H1 (cell line): ENCODE results near the gene TAMALIN. TPM values are rescaled to one million over a fixed set of nuclear protein-coding genes. Genes with fewer than 3 reads are reported as not detected.

ENCODE experiments used
- CTCF ChIA-PET: fragments of 300-600 bp; sonication (Branson Sonifier 250); formaldehyde crosslinking; loops from one replicate; lab custom pipeline; 2021; ENCODE audit not compliant: partially characterized antibody; lab: Charles Lee
- POLR2A ChIA-PET: fragments of 300-600 bp; sonication (Branson Sonifier 250); formaldehyde crosslinking; loops from one replicate; lab custom pipeline; 2021; ENCODE audit warnings: inconsistent platforms; ENCODE audit not compliant: partially characterized antibody; lab: Charles Lee
- DNase-seq, 2 experiments: peaks; one replicate each; pipeline versions ENCODE4 v3.0.0 to v3.0.0-alpha.2; 2010 to 2022; ENCODE audit warnings: low spot score in 2 of 2, low read depth in 1 of 2, mixed read lengths in 1 of 2
- FAIRE-seq: peaks from 2 replicates; lab custom pipeline; 2011; peaks lifted over from hg19 to GRCh38; lab: Jason Lieb, UNC
- H2AFZ ChIP-seq: 2 replicates; pipeline ENCODE4 v1.8.1; 2012; ENCODE audit warnings: low read length, inconsistent platforms
- H2AK5ac ChIP-seq: 2 replicates; pipeline ENCODE4 v1.6.1; 2013; ENCODE audit warnings: low read depth, low read length
- H2BK120ac ChIP-seq: replicated peaks from 2 replicates; pipeline ENCODE3; 2013; ENCODE audit warnings: low read depth, low read length, inconsistent platforms
- H2BK12ac ChIP-seq: 2 replicates; pipeline ENCODE4 v1.6.1; 2013; ENCODE audit warnings: low read depth, low read length
- H2BK15ac ChIP-seq: 2 replicates; pipeline ENCODE4 v1.6.1; 2013; ENCODE audit warnings: low read length
- H2BK20ac ChIP-seq: 2 replicates; pipeline ENCODE4 v1.6.1; 2013; ENCODE audit warnings: low read length
- H2BK5ac ChIP-seq: 2 replicates; pipeline ENCODE4 v1.6.1; 2013; ENCODE audit warnings: low read depth, low read length
- H3K14ac ChIP-seq: 2 replicates; pipeline ENCODE4 v1.6.1; 2013; ENCODE audit warnings: inconsistent platforms; ENCODE audit not compliant: insufficient read length
- H3K18ac ChIP-seq: 2 replicates; pipeline ENCODE4 v1.6.1; 2013; ENCODE audit warnings: low read length; ENCODE audit errors: extremely low read depth
- H3K23ac ChIP-seq: 2 replicates; pipeline ENCODE4 v1.6.1; 2013; ENCODE audit warnings: inconsistent platforms; ENCODE audit not compliant: insufficient read length
- H3K23me2 ChIP-seq: 2 replicates; pipeline ENCODE4 v1.6.1; 2013; ENCODE audit warnings: low read depth, low read length
- H3K27ac ChIP-seq: 2 replicates; pipeline ENCODE4 v1.6.1; 2011; ENCODE audit warnings: low read depth, low read length, inconsistent platforms
- H3K27me3 ChIP-seq, 4 experiments: replicated peaks in 1 of 4; 1 replicate in 1 of 4; 2 replicates in 3 of 4; pipeline versions ENCODE4 v1.6.1 to v1.8.1; 2011 to 2013; ENCODE audit warnings: low read length in 3 of 4, mild to moderate bottlenecking in 3 of 4, inconsistent platforms in 2 of 4, mixed read lengths in 2 of 4, moderate library complexity in 1 of 4; ENCODE audit not compliant: control insufficient read depth in 3 of 4, insufficient read depth in 3 of 4; ENCODE audit errors: extremely low read depth in 1 of 4
- H3K36me3 ChIP-seq, 4 experiments: 2 replicates each; pipeline versions ENCODE4 v1.6.1 to v1.8.1; 2011 to 2013; ENCODE audit warnings: mild to moderate bottlenecking in 4 of 4, low read length in 3 of 4, moderate library complexity in 2 of 4, control low read depth in 1 of 4, inconsistent platforms in 1 of 4; ENCODE audit not compliant: insufficient read depth in 4 of 4, control insufficient read depth in 2 of 4
- H3K4ac ChIP-seq: replicated peaks from 2 replicates; pipeline ENCODE3; 2013; ENCODE audit warnings: low read length, low read depth, mixed read lengths, inconsistent platforms; ENCODE audit not compliant: insufficient read length
- H3K4me1 ChIP-seq, 4 experiments: replicated peaks in 1 of 4; 1 replicate in 1 of 4; 2 replicates in 3 of 4; pipeline versions ENCODE4 v1.6.1 to v1.8.1; 2011 to 2013; ENCODE audit warnings: low read length in 3 of 4, inconsistent platforms in 2 of 4, mixed read lengths in 1 of 4; ENCODE audit not compliant: insufficient read depth in 4 of 4, control insufficient read depth in 3 of 4
- H3K4me2 ChIP-seq, 2 experiments: 2 replicates each; pipeline versions ENCODE4 v1.6.1 to v1.8.1; 2011 to 2013; ENCODE audit warnings: low read depth in 2 of 2, low read length in 2 of 2, control low read depth in 1 of 2, inconsistent platforms in 1 of 2, mild to moderate bottlenecking in 1 of 2; ENCODE audit not compliant: insufficient read depth in 1 of 2
- H3K4me3 ChIP-seq, 4 experiments: fragments of 200-600, 300-600 bp in 1 of 4; sonication (generic), shearing (Covaris generic), sonication (Bioruptor Twin) in 1 of 4; 2 replicates each; pipeline versions ENCODE4 v1.5.1 to v1.8.1; 2011 to 2016; ENCODE audit warnings: low read length in 4 of 4, low read depth in 3 of 4, control low read depth in 2 of 4, inconsistent platforms in 2 of 4, mild to moderate bottlenecking in 2 of 4, mixed read lengths in 1 of 4, moderate library complexity in 1 of 4; ENCODE audit not compliant: insufficient read depth in 2 of 4; ENCODE audit errors: extremely low read depth in 1 of 4
- H3K56ac ChIP-seq: replicated peaks from 2 replicates; pipeline ENCODE3; 2013; ENCODE audit warnings: low read depth, mild to moderate bottlenecking, mixed read lengths, low read length, inconsistent platforms; ENCODE audit not compliant: insufficient read length
- H3K79me1 ChIP-seq: 2 replicates; pipeline ENCODE4 v1.6.1; 2013; ENCODE audit warnings: low read depth, low read length, control low read depth
- H3K79me2 ChIP-seq, 2 experiments: 2 replicates each; pipeline versions ENCODE4 v1.6.1 to v1.8.1; 2012 to 2013; ENCODE audit warnings: low read length in 2 of 2, mild to moderate bottlenecking in 2 of 2, inconsistent platforms in 1 of 2; ENCODE audit not compliant: insufficient read depth in 2 of 2, control insufficient read depth in 1 of 2
- H3K9ac ChIP-seq, 4 experiments: replicated peaks in 1 of 4; 1 replicate in 1 of 4; 2 replicates in 3 of 4; pipeline versions ENCODE4 v1.6.1 to v1.8.1; 2011 to 2013; ENCODE audit warnings: low read depth in 3 of 4, low read length in 3 of 4, control low read depth in 2 of 4, mild to moderate bottlenecking in 2 of 4, moderate library complexity in 2 of 4, inconsistent platforms in 1 of 4; ENCODE audit errors: extremely low read depth in 1 of 4
- H3K9me3 ChIP-seq, 2 experiments: 2 replicates each; pipeline versions ENCODE4 v1.6.1 to v1.8.1; 2012 to 2013; ENCODE audit warnings: mild to moderate bottlenecking in 2 of 2, moderate library complexity in 2 of 2, control low read depth in 1 of 2, inconsistent platforms in 1 of 2, low read depth in 1 of 2, low read length in 1 of 2, mixed read lengths in 1 of 2; ENCODE audit not compliant: insufficient read depth in 2 of 2
- H4K20me1 ChIP-seq, 2 experiments: replicated peaks in 1 of 2; 2 replicates each; pipeline versions ENCODE3 to v1.8.1; 2011 to 2013; ENCODE audit warnings: inconsistent platforms in 2 of 2, low read length in 2 of 2, mild to moderate bottlenecking in 1 of 2; ENCODE audit not compliant: insufficient read depth in 2 of 2, control insufficient read depth in 1 of 2
- H4K5ac ChIP-seq: 2 replicates; pipeline ENCODE4 v1.6.1; 2013; ENCODE audit warnings: low read length, low read depth, mixed read lengths, inconsistent platforms; ENCODE audit not compliant: insufficient read length
- H4K8ac ChIP-seq: 2 replicates; pipeline ENCODE4 v1.8.0; 2013; ENCODE audit warnings: mild to moderate bottlenecking, moderate library complexity, low read length, inconsistent platforms; ENCODE audit not compliant: insufficient read depth; ENCODE audit errors: extremely low read depth
- H4K91ac ChIP-seq: replicated peaks from 2 replicates; pipeline ENCODE3; 2013; ENCODE audit warnings: low read length, mixed read lengths, inconsistent platforms; ENCODE audit not compliant: insufficient read length
- CREB1 ChIP-seq: IDR thresholded peaks from 2 replicates; pipeline ENCODE4 v1.6.1; 2012; ENCODE audit warnings: inconsistent platforms
- CTCF ChIP-seq, 3 experiments: IDR thresholded peaks; 1 replicate in 2 of 3; 2 replicates in 1 of 3; pipeline versions ENCODE4 v1.5.1 to v1.6.1; 2011; ENCODE audit warnings: low read length in 3 of 3, mild to moderate bottlenecking in 3 of 3, inconsistent platforms in 2 of 3, low read depth in 1 of 3, moderate library complexity in 1 of 3; ENCODE audit not compliant: insufficient read depth in 1 of 3; ENCODE audit errors: control extremely low read depth in 1 of 3
- NANOG ChIP-seq: IDR thresholded peaks from 2 replicates; pipeline ENCODE4 v1.6.1; 2011; ENCODE audit warnings: low read length, low read depth, mild to moderate bottlenecking, inconsistent platforms; ENCODE audit not compliant: insufficient read depth, poor library complexity, severe bottlenecking
- PHF8 ChIP-seq: fragments of 200-600 bp; sonication (generic); conservative IDR thresholded peaks from 2 replicates; pipeline ENCODE4 v1.7.1; 2012; ENCODE audit warnings: low read depth, mild to moderate bottlenecking, inconsistent platforms, low read length, moderate library complexity
- POLR2A ChIP-seq, 2 experiments: IDR thresholded peaks; 1 replicate in 1 of 2; 2 replicates in 1 of 2; pipeline ENCODE4 v1.6.1; 2011; ENCODE audit warnings: low read depth in 2 of 2, low read length in 2 of 2, mild to moderate bottlenecking in 2 of 2; ENCODE audit errors: control extremely low read depth in 1 of 2
- RXRA ChIP-seq: IDR thresholded peaks from 2 replicates; pipeline ENCODE4 v1.6.1; 2011; ENCODE audit warnings: low read depth, mild to moderate bottlenecking, low read length, moderate library complexity; ENCODE audit not compliant: insufficient read depth
- SP2 ChIP-seq: IDR thresholded peaks from 2 replicates; pipeline ENCODE4 v1.6.1; 2012; ENCODE audit warnings: mild to moderate bottlenecking, low read length, inconsistent platforms
- SRF ChIP-seq: IDR thresholded peaks from 2 replicates; pipeline ENCODE4 v1.6.1; 2011; ENCODE audit warnings: mild to moderate bottlenecking, low read depth, low read length, moderate library complexity
- WGBS, 2 experiments: shearing (Covaris generic) in 1 of 2; methylation state at CpG; one replicate each; pipeline versions ENCODE4 v1.1.6 to v1.1.7; 2013 to 2015; ENCODE audit warnings: low lambda C conversion rate in 2 of 2, mixed read lengths in 2 of 2, inconsistent platforms in 1 of 2, low coverage in 1 of 2, missing lambda C conversion rate in 1 of 2; ENCODE audit not compliant: insufficient replicate concordance in 2 of 2, insufficient coverage in 1 of 2, insufficient read length in 1 of 2; ENCODE audit errors: extremely low coverage in 1 of 2, missing lambda C conversion rate in 1 of 2; 5-methylcytosine and 5-hydroxymethylcytosine counted together
- polyA plus RNA-seq, 7 experiments: library from polyadenylated mRNA; depleted of rRNA in 3 of 7; stranded (reverse) in 5 of 7; unstranded in 2 of 7; fragments of >200 nt in 5 of 7; fragments of 200-250 nt in 2 of 7; gene quantifications; 1 replicate in 5 of 7; 2 replicates in 1 of 7; 4 replicates in 1 of 7; pipeline versions ENCODE4 v1.2.1 to v1.2.3, GENCODE V29; 2011 to 2013; ENCODE audit warnings: missing spikeins in 2 of 7, mixed read lengths in 2 of 7
- total RNA-seq: library from RNA; stranded (reverse); fragmentation: NEBNext Ultra II Directional; extraction: Animal tissue kit (Norgen Biotek cat#: 25700); gene quantifications from 2 replicates; pipeline ENCODE4 v1.2.1, GENCODE V29; 2021
- TF ChIP-seq, protein P1 (sequence below): IDR thresholded peaks from 2 replicates; pipeline ENCODE4 v1.6.1; 2012; ENCODE audit warnings: inconsistent platforms
- TF ChIP-seq, protein P2 (sequence below): IDR thresholded peaks from 2 replicates; pipeline ENCODE4 v1.6.1; 2012; ENCODE audit warnings: inconsistent platforms

The TAMALIN gene
- total and polyA plus RNA-seq, 2 of the 8 experiments (the other 6 are each of a cell fraction or from before 2014, with no cell fraction given): 2.6 to 4.9 TPM

DNA sequence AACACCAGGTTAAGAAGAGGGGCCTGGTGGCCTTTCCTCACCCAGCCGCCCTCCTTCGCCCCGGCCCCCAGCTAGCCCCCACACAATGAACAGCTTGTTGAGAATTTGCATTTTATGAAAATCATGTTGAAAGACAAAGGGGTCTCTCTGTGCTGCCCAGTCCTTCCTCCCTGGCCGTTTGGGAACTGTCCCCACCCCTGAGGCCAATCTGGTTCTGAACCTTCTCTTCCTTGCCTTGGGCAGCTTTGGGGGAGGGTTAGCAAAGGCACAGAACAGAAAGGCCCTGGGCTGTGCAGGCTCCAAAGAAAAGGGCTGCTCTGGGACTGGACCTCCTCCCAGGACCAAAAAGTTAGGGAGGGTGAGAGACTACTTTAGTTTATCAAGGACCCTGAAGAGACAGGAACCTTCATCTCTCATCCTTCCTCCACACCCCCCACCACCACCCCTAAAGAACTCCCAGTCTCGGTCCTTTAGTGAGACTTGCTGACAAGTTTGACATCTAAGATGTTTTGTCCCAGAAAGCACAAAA is 1.3 kb downstream of the TAMALIN start:
- no peak overlapping the region for H2BK20ac ChIP-seq
- H4K5ac ChIP-seq: no peak overlapping the region
- no peak overlapping the region for H3K23ac ChIP-seq
- H3K27ac ChIP-seq: no peak overlapping the region
- no peak overlapping the region for H2AK5ac ChIP-seq
- no peak for FAIRE-seq
- no peaks in the 10 kb centered on the region for H3K79me1 ChIP-seq
- no peak overlapping the region for H2BK12ac ChIP-seq
- no peak for DNase-seq
- no peak overlapping the region for H4K8ac ChIP-seq
- H4K20me1 ChIP-seq: no peaks in the 10 kb centered on the region
- H3K56ac ChIP-seq: no peak overlapping the region
- 0 out of 2 replicates have a peak overlapping the region, but pooled peaks have one; percentile 46 for H2BK15ac ChIP-seq
- peaks cover 10% of the 10 kb centered on the region; the same call in 1 of the 2 replicates for H3K23me2 ChIP-seq
- no peak overlapping the region for H2AFZ ChIP-seq
- no peaks in the 10 kb centered on the region for H3K79me2 ChIP-seq
- H3K14ac ChIP-seq: no peak overlapping the region
- no peak overlapping the region for H3K18ac ChIP-seq
- H3K4me3 ChIP-seq: peak overlapping the region in 1 of 4 experiments; percentile 74; a peak in 2 of 8 replicates
- H2BK5ac ChIP-seq: no peak overlapping the region
- H3K9ac ChIP-seq: no peak overlapping the region
- peaks cover 5 to 34% (median 20%) of the 10 kb centered on the region in 4 experiments for H3K4me1 ChIP-seq
- H3K27me3 ChIP-seq: peaks cover 19 to 55% (median 48%) of the 10 kb centered on the region in 4 experiments
- H3K4me2 ChIP-seq: peak overlapping the region; percentile 66 to 91
- POLR2A ChIA-PET: interaction anchor here (1.4 to 6.5 kb wide), 2 partner anchors 13 to 14 kb away, joined by 4 to 62 read pairs; no protein-coding TSS in a partner anchor
- WGBS, 2 experiments: 78% methylated on average over 5 of the region's 5 CpGs; no CpG with 5 or more reads in 1 of the 2 experiments
- no peak overlapping the region for H3K4ac ChIP-seq
- H3K36me3 ChIP-seq: no peaks in the 10 kb centered on the region; a peak in 1 of 8 replicates
- H3K9me3 ChIP-seq: no peaks in the 10 kb centered on the region
- no peak overlapping the region for H4K91ac ChIP-seq
- CTCF ChIA-PET: interaction anchor here (1.5 to 38.2 kb wide), 2 partner anchors 15 to 16 kb away, joined by 4 to 1249 read pairs; no protein-coding TSS in a partner anchor
- no peak overlapping the region for H2BK120ac ChIP-seq
- TF ChIP-seq SRF (no peak), CTCF (IDR thresholded peaks at IDR 0.05; ENCODE audit: control extremely low read depth in 1 of 3, insufficient read depth in 1 of 3, low read depth in 1 of 3, low read length in 3 of 3) (no peak), POLR2A (IDR thresholded peaks at IDR 0.05; ENCODE audit: control extremely low read depth in 1 of 2, low read depth in 2 of 2, low read length in 2 of 2) (no peak), NANOG (no peak), SP2 (no peak), RXRA (no peak), CREB1 (no peak), PHF8 (no peak)
- TF ChIP-seq, protein P1, sequence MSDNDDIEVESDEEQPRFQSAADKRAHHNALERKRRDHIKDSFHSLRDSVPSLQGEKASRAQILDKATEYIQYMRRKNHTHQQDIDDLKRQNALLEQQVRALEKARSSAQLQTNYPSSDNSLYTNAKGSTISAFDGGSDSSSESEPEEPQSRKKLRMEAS: no peak
- TF ChIP-seq, protein P2, sequence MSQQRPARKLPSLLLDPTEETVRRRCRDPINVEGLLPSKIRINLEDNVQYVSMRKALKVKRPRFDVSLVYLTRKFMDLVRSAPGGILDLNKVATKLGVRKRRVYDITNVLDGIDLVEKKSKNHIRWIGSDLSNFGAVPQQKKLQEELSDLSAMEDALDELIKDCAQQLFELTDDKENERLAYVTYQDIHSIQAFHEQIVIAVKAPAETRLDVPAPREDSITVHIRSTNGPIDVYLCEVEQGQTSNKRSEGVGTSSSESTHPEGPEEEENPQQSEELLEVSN: no peak
